SU-DHL-6 (cell line): ENCODE data around the gene ZMIZ1.

Experiments used
- EZH2phosphoT487 ChIP-seq: fragments of 200-600 bp; sonication (generic), shearing (Covaris generic); conservative IDR thresholded peaks from 2 replicates; pipeline ENCODE4 v1.6.1; 2018; ENCODE audit warnings: mild to moderate bottlenecking, antibody characterized with exemption, low read length, moderate library complexity, mixed read lengths
- TF ChIP-seq, protein P1 (sequence below): fragments of 200-600 bp; sonication (generic); IDR thresholded peaks from one replicate; pipeline ENCODE4 v1.5.1; 2017; ENCODE audit warnings: antibody characterized with exemption, mild to moderate bottlenecking, low read length, moderate library complexity; ENCODE audit not compliant: insufficient read depth, poor library complexity, severe bottlenecking

DNA sequence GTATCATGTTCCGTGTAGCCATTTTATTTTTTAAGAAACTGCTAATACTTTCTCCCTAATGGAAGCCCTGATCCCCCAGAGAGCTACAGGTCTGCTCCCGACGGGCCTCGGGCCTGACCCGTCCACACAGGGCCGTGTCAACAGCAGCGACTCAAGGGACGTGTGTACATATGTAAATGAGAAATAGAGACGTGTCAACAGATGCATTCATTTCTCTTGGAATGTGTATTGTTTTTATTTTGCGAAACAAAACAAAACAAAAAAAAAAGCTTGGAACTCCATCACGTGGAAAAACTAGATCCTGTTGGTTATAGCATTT is 246.8 kb downstream of the ZMIZ1 start:
- TF ChIP-seq, protein P1, sequence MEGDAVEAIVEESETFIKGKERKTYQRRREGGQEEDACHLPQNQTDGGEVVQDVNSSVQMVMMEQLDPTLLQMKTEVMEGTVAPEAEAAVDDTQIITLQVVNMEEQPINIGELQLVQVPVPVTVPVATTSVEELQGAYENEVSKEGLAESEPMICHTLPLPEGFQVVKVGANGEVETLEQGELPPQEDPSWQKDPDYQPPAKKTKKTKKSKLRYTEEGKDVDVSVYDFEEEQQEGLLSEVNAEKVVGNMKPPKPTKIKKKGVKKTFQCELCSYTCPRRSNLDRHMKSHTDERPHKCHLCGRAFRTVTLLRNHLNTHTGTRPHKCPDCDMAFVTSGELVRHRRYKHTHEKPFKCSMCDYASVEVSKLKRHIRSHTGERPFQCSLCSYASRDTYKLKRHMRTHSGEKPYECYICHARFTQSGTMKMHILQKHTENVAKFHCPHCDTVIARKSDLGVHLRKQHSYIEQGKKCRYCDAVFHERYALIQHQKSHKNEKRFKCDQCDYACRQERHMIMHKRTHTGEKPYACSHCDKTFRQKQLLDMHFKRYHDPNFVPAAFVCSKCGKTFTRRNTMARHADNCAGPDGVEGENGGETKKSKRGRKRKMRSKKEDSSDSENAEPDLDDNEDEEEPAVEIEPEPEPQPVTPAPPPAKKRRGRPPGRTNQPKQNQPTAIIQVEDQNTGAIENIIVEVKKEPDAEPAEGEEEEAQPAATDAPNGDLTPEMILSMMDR = no peak
- no peak for TF ChIP-seq EZH2phosphoT487
